ENCODE results near the gene AOC1. TPM values are rescaled to one million over a fixed set of nuclear protein-coding genes. Genes with fewer than 3 reads are reported as not detected.

Gene AOC1
- total and polyA plus RNA-seq, 7 donors, result 1.4 to 155 (median 47.3) TPM; not detected in 3

GRCh38 chr7:150900675-150901074 is 48.4 kb downstream of the AOC1 start:
- no peaks in the 10 kb centered on the region for H3K27me3 ChIP-seq
- peak overlapping the region in 3 of 4 donors; percentile 77 to 84 (median 83) for H3K27ac ChIP-seq
- no peak for TF ChIP-seq CTCF (IDR thresholded peaks at IDR 0.05)
- no peak for TF ChIP-seq POLR2AphosphoS5 (IDR thresholded peaks at IDR 0.05)
- TF ChIP-seq EP300 (IDR thresholded peaks at IDR 0.05), result no peak
- TF ChIP-seq POLR2A (IDR thresholded peaks at IDR 0.05), result no peak
- intact Hi-C loops (cut with DNase I), result no loop called here
- WGBS, 2 donors, result 35 to 65% methylated on average over 8 of the region's 8 CpGs
- peaks cover 0 to 50% (median 44%) of the 10 kb centered on the region in 4 donors for H3K4me1 ChIP-seq
- no peak for DNase-seq
- no peak overlapping the region for H3K4me3 ChIP-seq
- no peaks in the 10 kb centered on the region for H3K9me3 ChIP-seq
- no peaks in the 10 kb centered on the region for H3K36me3 ChIP-seq

GRCh38 chr7:150901160-150902035 is 49.1 kb downstream of the AOC1 start:
- intact Hi-C loops (cut with DNase I), result no loop called here
- H3K36me3 ChIP-seq, result no peaks in the 10 kb centered on the region
- 12 to 42% methylated on average over 15 of the region's 15 CpGs for WGBS, 2 donors
- TF ChIP-seq CTCF (IDR thresholded peaks at IDR 0.05) (no peak), POLR2AphosphoS5 (IDR thresholded peaks at IDR 0.05) (no peak), EP300 (IDR thresholded peaks at IDR 0.05) (no peak), POLR2A (IDR thresholded peaks at IDR 0.05) (no peak)
- H3K27ac ChIP-seq, result peak overlapping the region in 3 of 4 donors; percentile 77 to 84 (median 83)
- H3K4me1 ChIP-seq, result peaks cover 0 to 50% (median 44%) of the 10 kb centered on the region in 4 donors
- no peaks in the 10 kb centered on the region for H3K27me3 ChIP-seq
- no peaks in the 10 kb centered on the region for H3K9me3 ChIP-seq
- no peak overlapping the region for H3K4me3 ChIP-seq
- DNase-seq, result no peak

- intact Hi-C loops (cut with DNase I), result loop anchor here (1.0 kb wide), 1 partner anchor 53 kb away; no protein-coding TSS in a partner anchor
- Histone ChIP-seq H3K4me1 (peaks cover 0 to 50% (median 44%) of the 10 kb centered on the region in 4 donors), H3K9me3 (no peaks in the 10 kb centered on the region), H3K27ac (peak overlapping the region in 3 of 4 donors; percentile 77 to 84 (median 83)), H3K27me3 (no peaks in the 10 kb centered on the region), H3K36me3 (no peaks in the 10 kb centered on the region), H3K4me3 (no peak overlapping the region)
- WGBS, 2 donors, result 29 to 73% methylated on average over 14 of the region's 14 CpGs
- no peak for DNase-seq
- no peak for TF ChIP-seq POLR2AphosphoS5 (IDR thresholded peaks at IDR 0.05)
- no peak for TF ChIP-seq CTCF (IDR thresholded peaks at IDR 0.05)
These were observed 50.0 kb downstream of the AOC1 start for GRCh38 chr7:150902078-150903033.

- Histone ChIP-seq H3K27ac (peak overlapping the region; percentile 46 to 84 (median 80)), H3K4me1 (peaks cover 0 to 44% (median 41%) of the 10 kb centered on the region in 4 donors), H3K9me3 (no peaks in the 10 kb centered on the region), H3K4me3 (no peak overlapping the region), H3K36me3 (no peaks in the 10 kb centered on the region), H3K27me3 (no peaks in the 10 kb centered on the region)
- TF ChIP-seq POLR2A (IDR thresholded peaks at IDR 0.05) (no peak), EP300 (IDR thresholded peaks at IDR 0.05) (peak in 1 of 4 donors; percentile 28), POLR2AphosphoS5 (IDR thresholded peaks at IDR 0.05) (peak; percentile 36 to 60 (median 46))
- DNase-seq, result peak; percentile 92
- intact Hi-C loops (cut with DNase I), result loop anchor here (1.0 kb wide), 1 partner anchor 52 kb away; no protein-coding TSS in a partner anchor
- 9 to 21% methylated on average over 12 of the region's 12 CpGs for WGBS, 2 donors
These were observed 51.3 kb downstream of the AOC1 start for GRCh38 chr7:150903606-150904005.
